Measurements from ENCODE around the gene NEGR1.
A peak's percentile ranks its signal among the peaks of the same experiment; 100 is the strongest.
"Not testable (repeated sequence)": the region's sequence is repeated elsewhere in the genome, so short reads cannot be mapped to it uniquely, and the experiment has no call there.

NEGR1 gene

GRCh38 chr1:71921935-71922559 lies 360.3 kb downstream of the NEGR1 start:
- FAIRE-seq = no peak

- FAIRE-seq = no peak
Measured at GRCh38 chr1:71921204-71921603, 361.1 kb downstream of the NEGR1 start.

GRCh38 chr1:71920556-71920955 lies 361.8 kb downstream of the NEGR1 start:
- FAIRE-seq = no peak

GRCh38 chr1:71919811-71920509 lies 362.4 kb downstream of the NEGR1 start:
- FAIRE-seq = no peak

GRCh38 chr1:71918630-71919029 lies 363.7 kb downstream of the NEGR1 start:
- FAIRE-seq = no peak

GRCh38 chr1:71916894-71917293 lies 365.4 kb downstream of the NEGR1 start:
- no peak for FAIRE-seq

GRCh38 chr1:71914626-71915025 lies 367.7 kb downstream of the NEGR1 start:
- no peak for FAIRE-seq

GRCh38 chr1:71908871-71909390 lies 373.4 kb downstream of the NEGR1 start:
- FAIRE-seq = no peak

GRCh38 chr1:71908303-71908702 lies 374.0 kb downstream of the NEGR1 start:
- no peak for FAIRE-seq

GRCh38 chr1:71899881-71900280 lies 382.5 kb downstream of the NEGR1 start:
- FAIRE-seq = no peak

GRCh38 chr1:71888166-71888565 lies 394.2 kb downstream of the NEGR1 start:
- not testable (repeated sequence) for FAIRE-seq

- no peak for FAIRE-seq
Measured at GRCh38 chr1:71885171-71885570, 397.2 kb downstream of the NEGR1 start.

GRCh38 chr1:71882637-71883036 lies 399.7 kb downstream of the NEGR1 start:
- no peak for FAIRE-seq

- no peak for FAIRE-seq
Measured at GRCh38 chr1:71882226-71882625, 400.1 kb downstream of the NEGR1 start.

- FAIRE-seq = no peak
Measured at GRCh38 chr1:71881611-71882010, 400.7 kb downstream of the NEGR1 start.

- no peak for FAIRE-seq
Measured at GRCh38 chr1:71869326-71869725, 413.0 kb downstream of the NEGR1 start.

- peak; percentile 31 for FAIRE-seq
Measured at GRCh38 chr1:71862756-71863155, 419.6 kb downstream of the NEGR1 start.

GRCh38 chr1:71861022-71861421 lies 421.3 kb downstream of the NEGR1 start:
- no peak for FAIRE-seq

GRCh38 chr1:71859806-71860205 lies 422.5 kb downstream of the NEGR1 start:
- no peak for FAIRE-seq

GRCh38 chr1:71857862-71858261 lies 424.5 kb downstream of the NEGR1 start:
- FAIRE-seq = no peak

GRCh38 chr1:71853360-71853759 lies 429.0 kb downstream of the NEGR1 start:
- FAIRE-seq = no peak

- no peak for FAIRE-seq
Measured at GRCh38 chr1:71850936-71851335, 431.4 kb downstream of the NEGR1 start.

- FAIRE-seq = no peak
Measured at GRCh38 chr1:71850515-71850914, 431.8 kb downstream of the NEGR1 start.

GRCh38 chr1:71843012-71843411 lies 439.3 kb downstream of the NEGR1 start:
- no peak for FAIRE-seq

Data from colon (tissue), 2 donors.